ENCODE measurements around the gene MOGAT1.

DNA sequence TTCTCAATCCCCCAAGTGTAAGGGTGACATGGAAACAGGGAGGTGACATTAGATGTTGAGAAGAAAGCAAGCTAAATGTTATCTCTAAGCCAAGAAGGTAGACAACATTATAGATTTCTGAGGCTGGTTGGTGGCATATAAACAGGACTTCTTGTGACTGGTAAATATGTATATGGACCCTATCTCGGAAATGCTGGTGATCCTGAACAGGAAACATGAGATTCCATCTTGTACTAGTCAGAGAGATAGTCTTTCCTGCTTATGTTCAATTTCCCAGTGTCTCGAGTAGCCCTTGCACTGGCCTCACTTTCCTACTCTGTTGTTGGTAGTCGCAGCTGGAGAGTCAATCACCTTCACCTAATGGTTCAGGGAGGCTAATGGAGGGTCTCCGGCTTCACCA lies 26.8 kb downstream of the MOGAT1 start:
- no peak for TF ChIP-seq YY1 (IDR thresholded peaks at IDR 0.05; ENCODE audit: insufficient read depth, insufficient read length)
- TF ChIP-seq SUZ12 (IDR thresholded peaks at IDR 0.05; ENCODE audit: extremely low read depth, insufficient read depth, insufficient read length), result no peak
- no peak for TF ChIP-seq ZNF274 (IDR thresholded peaks at IDR 0.05; ENCODE audit: low read depth, low read length)

All from NT2/D1 (cell line).